Naive thymus-derived CD4-positive, alpha-beta T cell (primary cell): ENCODE results near the gene COMP. TPM values are rescaled to one million over a fixed set of nuclear protein-coding genes. Genes with fewer than 3 reads are reported as not detected.

Source experiments
- ATAC-seq: fragments of 150-1000 bp; cut with Tn5 transposase; 2 replicates; pipeline ENCODE4 v1.10.0; 2021; ENCODE audit warnings: mild to moderate bottlenecking, moderate library complexity
- CTCF ChIA-PET: fragments of 350-600 bp; sonication (Branson Sonifier 250); formaldehyde crosslinking; loops from one replicate; lab custom pipeline; 2021; ENCODE audit warnings: antibody characterized with exemption; lab: Charles Lee
- POLR2A ChIA-PET: fragments of 350-600 bp; sonication (Branson Sonifier 250); formaldehyde crosslinking; loops from one replicate; lab custom pipeline; 2021; ENCODE audit warnings: antibody characterized with exemption, inconsistent platforms; lab: Charles Lee
- DNase-seq, 9 donors: peaks; one replicate each; pipeline versions ENCODE4 v3.0.0 to v3.0.0-alpha.2; 2020 to 2022; ENCODE audit warnings: mixed read lengths in 1 of 9
- H3K27ac ChIP-seq: one replicate; pipeline ENCODE4 v1.7.0; 2013; ENCODE audit warnings: mild to moderate bottlenecking, low read depth, low read length, moderate library complexity
- H3K27me3 ChIP-seq, 2 donors: one replicate each; pipeline ENCODE4 v1.7.0; 2013; ENCODE audit warnings: low read length in 2 of 2, mild to moderate bottlenecking in 2 of 2, moderate library complexity in 2 of 2; ENCODE audit not compliant: control insufficient read depth in 2 of 2, insufficient read depth in 2 of 2
- H3K36me3 ChIP-seq, 3 experiments: 1 replicate in 2 of 3; 2 replicates in 1 of 3; pipeline ENCODE4 v1.7.0; 2013; ENCODE audit warnings: low read length in 3 of 3, mild to moderate bottlenecking in 3 of 3, moderate library complexity in 1 of 3; ENCODE audit not compliant: insufficient read depth in 3 of 3, control insufficient read depth in 2 of 3
- H3K4me1 ChIP-seq, 2 donors: one replicate each; pipeline ENCODE4 v1.7.0; 2013; ENCODE audit warnings: low read length in 2 of 2, mild to moderate bottlenecking in 2 of 2, moderate library complexity in 1 of 2; ENCODE audit not compliant: control insufficient read depth in 2 of 2, insufficient read depth in 2 of 2
- H3K4me3 ChIP-seq: 2 replicates; pipeline ENCODE4 v1.7.0; 2013; ENCODE audit warnings: mild to moderate bottlenecking, low read length
- H3K9me3 ChIP-seq, 3 experiments: 1 replicate in 2 of 3; 2 replicates in 1 of 3; pipeline ENCODE4 v1.7.0; 2013; ENCODE audit warnings: low read length in 3 of 3; ENCODE audit not compliant: control insufficient read depth in 2 of 3
- H3K27ac Mint-ChIP-seq, 9 donors: one replicate each; pipeline ENCODE4 v1.8.0; 2020 to 2022; ENCODE audit warnings: mixed read lengths in 9 of 9, mild to moderate bottlenecking in 8 of 9, moderate library complexity in 5 of 9, inconsistent platforms in 2 of 9
- H3K27me3 Mint-ChIP-seq, 5 donors: one replicate each; pipeline ENCODE4 v1.8.0; 2021 to 2022; ENCODE audit warnings: mixed read lengths in 5 of 5, mild to moderate bottlenecking in 1 of 5
- H3K36me3 Mint-ChIP-seq, 5 donors: one replicate each; pipeline ENCODE4 v1.8.0; 2020 to 2022; ENCODE audit warnings: mixed read lengths in 5 of 5, mild to moderate bottlenecking in 3 of 5, inconsistent platforms in 1 of 5
- H3K4me1 Mint-ChIP-seq, 7 donors: one replicate each; pipeline ENCODE4 v1.8.0; 2020 to 2022; ENCODE audit warnings: mixed read lengths in 7 of 7, mild to moderate bottlenecking in 3 of 7, inconsistent platforms in 1 of 7
- H3K4me3 Mint-ChIP-seq, 10 donors: one replicate each; pipeline ENCODE4 v1.8.0; 2020 to 2022; ENCODE audit warnings: mild to moderate bottlenecking in 10 of 10, mixed read lengths in 10 of 10, moderate library complexity in 6 of 10, inconsistent platforms in 2 of 10
- H3K9me3 Mint-ChIP-seq, 11 donors: one replicate each; pipeline ENCODE4 v1.8.0; 2020 to 2022; ENCODE audit warnings: mixed read lengths in 11 of 11, mild to moderate bottlenecking in 4 of 11, inconsistent platforms in 1 of 11, moderate library complexity in 1 of 11
- intact Hi-C, 2 donors: fragments of 100-400 bp; cut with micrococcal nuclease; formaldehyde crosslinking; loops; one replicate each; pipeline ENCODE4 v1.15.1; 2023
- polyA plus RNA-seq, 2 donors: library from polyadenylated mRNA; unstranded; fragments of 300-500 nt; fragmentation: Illumina TruSeq; gene quantifications; one replicate each; pipeline ENCODE4 v1.2.3, GENCODE V29; 2021
- total RNA-seq, 6 experiments: library from RNA in 5 of 6; stranded (reverse) in 5 of 6; gene quantifications; 1 replicate in 5 of 6; 2 replicates in 1 of 6; pipeline ENCODE4 v1.2.3 and lab custom pipeline; 2021 to 2026

The COMP gene
- total and polyA plus RNA-seq, 7 experiments from 2014 or later: not detected

GRCh38 chr19:18781885-18782527, 9.1 kb downstream of the COMP start:
- intact Hi-C loops: loop anchor here in 1 of 2 donors (10.0 kb wide), 1 partner anchor 53 kb away; the partner anchor contains the start of gene UPF1
- H3K9me3 ChIP-seq: no peaks in the 10 kb centered on the region
- ATAC-seq: no peak
- H3K4me1 ChIP-seq: no peaks in the 10 kb centered on the region
- H3K4me1 Mint-ChIP-seq: peaks cover 6 to 22% (median 17%) of the 10 kb centered on the region in 7 donors
- H3K4me3 Mint-ChIP-seq: no peak overlapping the region
- DNase-seq: no peak
- H3K27me3 ChIP-seq: no peaks in the 10 kb centered on the region
- H3K4me3 ChIP-seq: no peak overlapping the region
- no peaks in the 10 kb centered on the region for H3K36me3 ChIP-seq
- peak overlapping the region in 1 of 9 donors; percentile 52 for H3K27ac Mint-ChIP-seq
- peaks cover 0 to 6% (median 0%) of the 10 kb centered on the region in 11 donors for H3K9me3 Mint-ChIP-seq
- ChIA-PET CTCF (no interaction called here), POLR2A (no interaction called here)
- no peak overlapping the region for H3K27ac ChIP-seq
- no peaks in the 10 kb centered on the region for H3K36me3 Mint-ChIP-seq
- peaks cover 14 to 23% (median 18%) of the 10 kb centered on the region in 5 donors for H3K27me3 Mint-ChIP-seq

GRCh38 chr19:18781047-18781600, 10.0 kb downstream of the COMP start:
- Mint-ChIP-seq H3K27me3 (peaks cover 7 to 14% (median 13%) of the 10 kb centered on the region in 5 donors), H3K36me3 (no peaks in the 10 kb centered on the region), H3K4me1 (peaks cover 6 to 18% (median 13%) of the 10 kb centered on the region in 7 donors), H3K4me3 (no peak overlapping the region), H3K9me3 (peaks cover 0 to 6% (median 0%) of the 10 kb centered on the region in 11 donors), H3K27ac (no peak overlapping the region)
- Histone ChIP-seq H3K27ac (no peak overlapping the region), H3K4me3 (no peak overlapping the region), H3K36me3 (no peaks in the 10 kb centered on the region), H3K27me3 (no peaks in the 10 kb centered on the region), H3K4me1 (no peaks in the 10 kb centered on the region), H3K9me3 (no peaks in the 10 kb centered on the region)
- POLR2A ChIA-PET: interaction anchor here (0.6 kb wide), 1 partner anchor 13 kb away, joined by 4 read pairs; no protein-coding TSS in a partner anchor
- no peak for ATAC-seq
- intact Hi-C loops: loop anchor here in 1 of 2 donors (10.0 kb wide), 1 partner anchor 54 kb away; the partner anchor contains the start of gene UPF1
- no peak for DNase-seq
- CTCF ChIA-PET: no interaction called here

- POLR2A ChIA-PET: interaction anchor here (0.6 kb wide), 1 partner anchor 14 kb away, joined by 4 read pairs; no protein-coding TSS in a partner anchor
- H3K27me3 ChIP-seq: no peaks in the 10 kb centered on the region
- peaks cover 4 to 13% (median 8%) of the 10 kb centered on the region in 7 donors for H3K4me1 Mint-ChIP-seq
- no peak overlapping the region for H3K27ac ChIP-seq
- ATAC-seq (no peak), DNase-seq (no peak)
- no peaks in the 10 kb centered on the region for H3K36me3 Mint-ChIP-seq
- no peak overlapping the region for H3K4me3 Mint-ChIP-seq
- H3K36me3 ChIP-seq: peaks cover 0 to 2% (median 0%) of the 10 kb centered on the region in 3 experiments
- H3K4me1 ChIP-seq: no peaks in the 10 kb centered on the region
- CTCF ChIA-PET: no interaction called here
- peaks cover 0 to 6% (median 0%) of the 10 kb centered on the region in 11 donors for H3K9me3 Mint-ChIP-seq
- no peaks in the 10 kb centered on the region for H3K9me3 ChIP-seq
- intact Hi-C loops: loop anchor here in 1 of 2 donors (10.0 kb wide), 1 partner anchor 54 kb away; the partner anchor contains the start of gene UPF1
- H3K27ac Mint-ChIP-seq: no peak overlapping the region
- H3K4me3 ChIP-seq: no peak overlapping the region
- H3K27me3 Mint-ChIP-seq: peaks cover 4 to 11% (median 8%) of the 10 kb centered on the region in 5 donors
Measured at GRCh38 chr19:18780631-18781030, 10.5 kb downstream of the COMP start.

- no peak for DNase-seq
- Histone ChIP-seq H3K4me3 (no peak overlapping the region), H3K36me3 (peaks cover 0 to 8% (median 0%) of the 10 kb centered on the region in 3 experiments), H3K27me3 (no peaks in the 10 kb centered on the region), H3K9me3 (no peaks in the 10 kb centered on the region), H3K4me1 (no peaks in the 10 kb centered on the region), H3K27ac (no peak overlapping the region)
- Mint-ChIP-seq H3K4me3 (no peak overlapping the region), H3K36me3 (no peaks in the 10 kb centered on the region), H3K9me3 (peaks cover 0 to 6% (median 0%) of the 10 kb centered on the region in 11 donors), H3K27me3 (peaks cover 0 to 7% (median 4%) of the 10 kb centered on the region in 5 donors), H3K27ac (no peak overlapping the region), H3K4me1 (peaks cover 0 to 7% (median 4%) of the 10 kb centered on the region in 7 donors)
- CTCF ChIA-PET: no interaction called here
- POLR2A ChIA-PET: no interaction called here
- intact Hi-C loops: loop anchor here in 1 of 2 donors (10.0 kb wide), 1 partner anchor 55 kb away; the partner anchor contains the start of gene UPF1
- ATAC-seq: no peak
Measured at GRCh38 chr19:18780081-18780480, 11.0 kb downstream of the COMP start.

GRCh38 chr19:18778826-18779495, 12.1 kb downstream of the COMP start:
- intact Hi-C loops: no loop called here
- Mint-ChIP-seq H3K27me3 (peaks cover 0 to 2% (median 0%) of the 10 kb centered on the region in 5 donors), H3K4me3 (no peak overlapping the region), H3K27ac (no peak overlapping the region), H3K36me3 (no peaks in the 10 kb centered on the region), H3K9me3 (peaks cover 0 to 7% (median 0%) of the 10 kb centered on the region in 11 donors), H3K4me1 (peaks cover 0 to 4% (median 0%) of the 10 kb centered on the region in 7 donors)
- ATAC-seq (no peak), DNase-seq (no peak)
- Histone ChIP-seq H3K9me3 (no peaks in the 10 kb centered on the region), H3K36me3 (peaks cover 0 to 8% (median 0%) of the 10 kb centered on the region in 3 experiments), H3K4me1 (no peaks in the 10 kb centered on the region), H3K27ac (no peak overlapping the region), H3K4me3 (no peak overlapping the region), H3K27me3 (no peaks in the 10 kb centered on the region)
- ChIA-PET POLR2A (no interaction called here), CTCF (no interaction called here)

GRCh38 chr19:18778076-18778389, 13.1 kb downstream of the COMP start:
- Histone ChIP-seq H3K27ac (no peak overlapping the region), H3K36me3 (peaks cover 0 to 8% (median 0%) of the 10 kb centered on the region in 3 experiments), H3K4me1 (no peaks in the 10 kb centered on the region), H3K9me3 (no peaks in the 10 kb centered on the region), H3K4me3 (no peak overlapping the region), H3K27me3 (no peaks in the 10 kb centered on the region)
- no peak overlapping the region for H3K4me3 Mint-ChIP-seq
- intact Hi-C loops: no loop called here
- CTCF ChIA-PET: no interaction called here
- no peak for ATAC-seq
- POLR2A ChIA-PET: no interaction called here
- peaks cover 0 to 4% (median 0%) of the 10 kb centered on the region in 7 donors for H3K4me1 Mint-ChIP-seq
- peaks cover 0 to 7% (median 0%) of the 10 kb centered on the region in 11 donors for H3K9me3 Mint-ChIP-seq
- H3K27me3 Mint-ChIP-seq: peaks cover 0 to 2% (median 0%) of the 10 kb centered on the region in 5 donors
- no peaks in the 10 kb centered on the region for H3K36me3 Mint-ChIP-seq
- DNase-seq: no peak
- no peak overlapping the region for H3K27ac Mint-ChIP-seq
